Body of pancreas (tissue), 4 donors: ENCODE results near the gene LTBP2.

Experiments
- POLR2A ChIP-seq, 3 donors: fragments of 450-650 bp; IDR thresholded peaks; one replicate each; pipeline ENCODE4 v1.6.1; 2016; ENCODE audit warnings: antibody characterized with exemption in 3 of 3, mild to moderate bottlenecking in 2 of 3
- TF ChIP-seq, protein P1 (sequence below), 7 experiments: fragments of 450-650 bp in 4 of 7; fragments of 200-600 bp in 3 of 7; sonication (generic) in 3 of 7; IDR thresholded peaks; one replicate each; pipeline ENCODE4 v1.5.1; 2016 to 2019; ENCODE audit warnings: antibody characterized with exemption in 7 of 7

- TF ChIP-seq, protein P1, sequence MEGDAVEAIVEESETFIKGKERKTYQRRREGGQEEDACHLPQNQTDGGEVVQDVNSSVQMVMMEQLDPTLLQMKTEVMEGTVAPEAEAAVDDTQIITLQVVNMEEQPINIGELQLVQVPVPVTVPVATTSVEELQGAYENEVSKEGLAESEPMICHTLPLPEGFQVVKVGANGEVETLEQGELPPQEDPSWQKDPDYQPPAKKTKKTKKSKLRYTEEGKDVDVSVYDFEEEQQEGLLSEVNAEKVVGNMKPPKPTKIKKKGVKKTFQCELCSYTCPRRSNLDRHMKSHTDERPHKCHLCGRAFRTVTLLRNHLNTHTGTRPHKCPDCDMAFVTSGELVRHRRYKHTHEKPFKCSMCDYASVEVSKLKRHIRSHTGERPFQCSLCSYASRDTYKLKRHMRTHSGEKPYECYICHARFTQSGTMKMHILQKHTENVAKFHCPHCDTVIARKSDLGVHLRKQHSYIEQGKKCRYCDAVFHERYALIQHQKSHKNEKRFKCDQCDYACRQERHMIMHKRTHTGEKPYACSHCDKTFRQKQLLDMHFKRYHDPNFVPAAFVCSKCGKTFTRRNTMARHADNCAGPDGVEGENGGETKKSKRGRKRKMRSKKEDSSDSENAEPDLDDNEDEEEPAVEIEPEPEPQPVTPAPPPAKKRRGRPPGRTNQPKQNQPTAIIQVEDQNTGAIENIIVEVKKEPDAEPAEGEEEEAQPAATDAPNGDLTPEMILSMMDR (IDR thresholded peaks at IDR 0.05): no peak
- no peak for TF ChIP-seq POLR2A (IDR thresholded peaks at IDR 0.05)
These were observed 34.6 kb downstream of the LTBP2 start for GRCh38 chr14:74577247-74577947.
